H1 (cell line): ENCODE data around the gene L3MBTL1. TPM values are rescaled to one million over a fixed set of nuclear protein-coding genes. Genes with fewer than 3 reads are reported as not detected.

ENCODE experiments used
- CTCF ChIA-PET: fragments of 300-600 bp; sonication (Branson Sonifier 250); formaldehyde crosslinking; loops from one replicate; lab custom pipeline; 2021; ENCODE audit not compliant: partially characterized antibody; lab: Charles Lee
- POLR2A ChIA-PET: fragments of 300-600 bp; sonication (Branson Sonifier 250); formaldehyde crosslinking; loops from one replicate; lab custom pipeline; 2021; ENCODE audit warnings: inconsistent platforms; ENCODE audit not compliant: partially characterized antibody; lab: Charles Lee
- DNase-seq, 2 experiments: peaks; one replicate each; pipeline versions ENCODE4 v3.0.0 to v3.0.0-alpha.2; 2010 to 2022; ENCODE audit warnings: low spot score in 2 of 2, low read depth in 1 of 2, mixed read lengths in 1 of 2
- FAIRE-seq: peaks from 2 replicates; lab custom pipeline; 2011; peaks lifted over from hg19 to GRCh38; lab: Jason Lieb, UNC
- H2AFZ ChIP-seq: 2 replicates; pipeline ENCODE4 v1.8.1; 2012; ENCODE audit warnings: low read length, inconsistent platforms
- H2AK5ac ChIP-seq: 2 replicates; pipeline ENCODE4 v1.6.1; 2013; ENCODE audit warnings: low read depth, low read length
- H2BK120ac ChIP-seq: replicated peaks from 2 replicates; pipeline ENCODE3; 2013; ENCODE audit warnings: low read depth, low read length, inconsistent platforms
- H2BK12ac ChIP-seq: 2 replicates; pipeline ENCODE4 v1.6.1; 2013; ENCODE audit warnings: low read depth, low read length
- H2BK15ac ChIP-seq: 2 replicates; pipeline ENCODE4 v1.6.1; 2013; ENCODE audit warnings: low read length
- H2BK20ac ChIP-seq: 2 replicates; pipeline ENCODE4 v1.6.1; 2013; ENCODE audit warnings: low read length
- H2BK5ac ChIP-seq: 2 replicates; pipeline ENCODE4 v1.6.1; 2013; ENCODE audit warnings: low read depth, low read length
- H3K14ac ChIP-seq: 2 replicates; pipeline ENCODE4 v1.6.1; 2013; ENCODE audit warnings: inconsistent platforms; ENCODE audit not compliant: insufficient read length
- H3K18ac ChIP-seq: 2 replicates; pipeline ENCODE4 v1.6.1; 2013; ENCODE audit warnings: low read length; ENCODE audit errors: extremely low read depth
- H3K23ac ChIP-seq: 2 replicates; pipeline ENCODE4 v1.6.1; 2013; ENCODE audit warnings: inconsistent platforms; ENCODE audit not compliant: insufficient read length
- H3K23me2 ChIP-seq: 2 replicates; pipeline ENCODE4 v1.6.1; 2013; ENCODE audit warnings: low read depth, low read length
- H3K27ac ChIP-seq: 2 replicates; pipeline ENCODE4 v1.6.1; 2011; ENCODE audit warnings: low read depth, low read length, inconsistent platforms
- H3K27me3 ChIP-seq, 4 experiments: replicated peaks in 1 of 4; 1 replicate in 1 of 4; 2 replicates in 3 of 4; pipeline versions ENCODE4 v1.6.1 to v1.8.1; 2011 to 2013; ENCODE audit warnings: low read length in 3 of 4, mild to moderate bottlenecking in 3 of 4, inconsistent platforms in 2 of 4, mixed read lengths in 2 of 4, moderate library complexity in 1 of 4; ENCODE audit not compliant: control insufficient read depth in 3 of 4, insufficient read depth in 3 of 4; ENCODE audit errors: extremely low read depth in 1 of 4
- H3K36me3 ChIP-seq, 4 experiments: 2 replicates each; pipeline versions ENCODE4 v1.6.1 to v1.8.1; 2011 to 2013; ENCODE audit warnings: mild to moderate bottlenecking in 4 of 4, low read length in 3 of 4, moderate library complexity in 2 of 4, control low read depth in 1 of 4, inconsistent platforms in 1 of 4; ENCODE audit not compliant: insufficient read depth in 4 of 4, control insufficient read depth in 2 of 4
- H3K4ac ChIP-seq: replicated peaks from 2 replicates; pipeline ENCODE3; 2013; ENCODE audit warnings: low read length, low read depth, mixed read lengths, inconsistent platforms; ENCODE audit not compliant: insufficient read length
- H3K4me1 ChIP-seq, 4 experiments: replicated peaks in 1 of 4; 1 replicate in 1 of 4; 2 replicates in 3 of 4; pipeline versions ENCODE4 v1.6.1 to v1.8.1; 2011 to 2013; ENCODE audit warnings: low read length in 3 of 4, inconsistent platforms in 2 of 4, mixed read lengths in 1 of 4; ENCODE audit not compliant: insufficient read depth in 4 of 4, control insufficient read depth in 3 of 4
- H3K4me2 ChIP-seq, 2 experiments: 2 replicates each; pipeline versions ENCODE4 v1.6.1 to v1.8.1; 2011 to 2013; ENCODE audit warnings: low read depth in 2 of 2, low read length in 2 of 2, control low read depth in 1 of 2, inconsistent platforms in 1 of 2, mild to moderate bottlenecking in 1 of 2; ENCODE audit not compliant: insufficient read depth in 1 of 2
- H3K4me3 ChIP-seq, 4 experiments: fragments of 200-600, 300-600 bp in 1 of 4; sonication (generic), shearing (Covaris generic), sonication (Bioruptor Twin) in 1 of 4; 2 replicates each; pipeline versions ENCODE4 v1.5.1 to v1.8.1; 2011 to 2016; ENCODE audit warnings: low read length in 4 of 4, low read depth in 3 of 4, control low read depth in 2 of 4, inconsistent platforms in 2 of 4, mild to moderate bottlenecking in 2 of 4, mixed read lengths in 1 of 4, moderate library complexity in 1 of 4; ENCODE audit not compliant: insufficient read depth in 2 of 4; ENCODE audit errors: extremely low read depth in 1 of 4
- H3K56ac ChIP-seq: replicated peaks from 2 replicates; pipeline ENCODE3; 2013; ENCODE audit warnings: low read depth, mild to moderate bottlenecking, mixed read lengths, low read length, inconsistent platforms; ENCODE audit not compliant: insufficient read length
- H3K79me1 ChIP-seq: 2 replicates; pipeline ENCODE4 v1.6.1; 2013; ENCODE audit warnings: low read depth, low read length, control low read depth
- H3K79me2 ChIP-seq, 2 experiments: 2 replicates each; pipeline versions ENCODE4 v1.6.1 to v1.8.1; 2012 to 2013; ENCODE audit warnings: low read length in 2 of 2, mild to moderate bottlenecking in 2 of 2, inconsistent platforms in 1 of 2; ENCODE audit not compliant: insufficient read depth in 2 of 2, control insufficient read depth in 1 of 2
- H3K9ac ChIP-seq, 4 experiments: replicated peaks in 1 of 4; 1 replicate in 1 of 4; 2 replicates in 3 of 4; pipeline versions ENCODE4 v1.6.1 to v1.8.1; 2011 to 2013; ENCODE audit warnings: low read depth in 3 of 4, low read length in 3 of 4, control low read depth in 2 of 4, mild to moderate bottlenecking in 2 of 4, moderate library complexity in 2 of 4, inconsistent platforms in 1 of 4; ENCODE audit errors: extremely low read depth in 1 of 4
- H3K9me3 ChIP-seq, 2 experiments: 2 replicates each; pipeline versions ENCODE4 v1.6.1 to v1.8.1; 2012 to 2013; ENCODE audit warnings: mild to moderate bottlenecking in 2 of 2, moderate library complexity in 2 of 2, control low read depth in 1 of 2, inconsistent platforms in 1 of 2, low read depth in 1 of 2, low read length in 1 of 2, mixed read lengths in 1 of 2; ENCODE audit not compliant: insufficient read depth in 2 of 2
- H4K20me1 ChIP-seq, 2 experiments: replicated peaks in 1 of 2; 2 replicates each; pipeline versions ENCODE3 to v1.8.1; 2011 to 2013; ENCODE audit warnings: inconsistent platforms in 2 of 2, low read length in 2 of 2, mild to moderate bottlenecking in 1 of 2; ENCODE audit not compliant: insufficient read depth in 2 of 2, control insufficient read depth in 1 of 2
- H4K5ac ChIP-seq: 2 replicates; pipeline ENCODE4 v1.6.1; 2013; ENCODE audit warnings: low read length, low read depth, mixed read lengths, inconsistent platforms; ENCODE audit not compliant: insufficient read length
- H4K8ac ChIP-seq: 2 replicates; pipeline ENCODE4 v1.8.0; 2013; ENCODE audit warnings: mild to moderate bottlenecking, moderate library complexity, low read length, inconsistent platforms; ENCODE audit not compliant: insufficient read depth; ENCODE audit errors: extremely low read depth
- H4K91ac ChIP-seq: replicated peaks from 2 replicates; pipeline ENCODE3; 2013; ENCODE audit warnings: low read length, mixed read lengths, inconsistent platforms; ENCODE audit not compliant: insufficient read length
- CREB1 ChIP-seq: IDR thresholded peaks from 2 replicates; pipeline ENCODE4 v1.6.1; 2012; ENCODE audit warnings: inconsistent platforms
- EP300 ChIP-seq, 2 experiments: IDR thresholded peaks; 1 replicate in 1 of 2; 2 replicates in 1 of 2; pipeline ENCODE4 v1.6.1; 2011 to 2012; ENCODE audit warnings: low read depth in 2 of 2, low read length in 2 of 2, mild to moderate bottlenecking in 2 of 2, borderline replicate concordance in 1 of 2, inconsistent platforms in 1 of 2, moderate library complexity in 1 of 2
- GABPA ChIP-seq: IDR thresholded peaks from 2 replicates; pipeline ENCODE4 v1.6.1; 2011; ENCODE audit warnings: mild to moderate bottlenecking, low read length, moderate library complexity, borderline replicate concordance; ENCODE audit not compliant: insufficient read depth
- JUND ChIP-seq: IDR thresholded peaks from 2 replicates; pipeline ENCODE4 v1.6.1; 2011; ENCODE audit warnings: mild to moderate bottlenecking, improper control_type of control experiment, low read length
- POLR2A ChIP-seq, 2 experiments: IDR thresholded peaks; 1 replicate in 1 of 2; 2 replicates in 1 of 2; pipeline ENCODE4 v1.6.1; 2011; ENCODE audit warnings: low read depth in 2 of 2, low read length in 2 of 2, mild to moderate bottlenecking in 2 of 2; ENCODE audit errors: control extremely low read depth in 1 of 2
- WGBS, 2 experiments: shearing (Covaris generic) in 1 of 2; methylation state at CpG; one replicate each; pipeline versions ENCODE4 v1.1.6 to v1.1.7; 2013 to 2015; ENCODE audit warnings: low lambda C conversion rate in 2 of 2, mixed read lengths in 2 of 2, inconsistent platforms in 1 of 2, low coverage in 1 of 2, missing lambda C conversion rate in 1 of 2; ENCODE audit not compliant: insufficient replicate concordance in 2 of 2, insufficient coverage in 1 of 2, insufficient read length in 1 of 2; ENCODE audit errors: extremely low coverage in 1 of 2, missing lambda C conversion rate in 1 of 2; 5-methylcytosine and 5-hydroxymethylcytosine counted together
- polyA plus RNA-seq, 7 experiments: library from polyadenylated mRNA; depleted of rRNA in 3 of 7; stranded (reverse) in 5 of 7; unstranded in 2 of 7; fragments of >200 nt in 5 of 7; fragments of 200-250 nt in 2 of 7; gene quantifications; 1 replicate in 5 of 7; 2 replicates in 1 of 7; 4 replicates in 1 of 7; pipeline versions ENCODE4 v1.2.1 to v1.2.3, GENCODE V29; 2011 to 2013; ENCODE audit warnings: missing spikeins in 2 of 7, mixed read lengths in 2 of 7
- total RNA-seq: library from RNA; stranded (reverse); fragmentation: NEBNext Ultra II Directional; extraction: Animal tissue kit (Norgen Biotek cat#: 25700); gene quantifications from 2 replicates; pipeline ENCODE4 v1.2.1, GENCODE V29; 2021

L3MBTL1 gene
- total and polyA plus RNA-seq, 2 of the 8 experiments (the other 6 are each of a cell fraction or from before 2014, with no cell fraction given) = 11.9 to 17.0 TPM

DNA sequence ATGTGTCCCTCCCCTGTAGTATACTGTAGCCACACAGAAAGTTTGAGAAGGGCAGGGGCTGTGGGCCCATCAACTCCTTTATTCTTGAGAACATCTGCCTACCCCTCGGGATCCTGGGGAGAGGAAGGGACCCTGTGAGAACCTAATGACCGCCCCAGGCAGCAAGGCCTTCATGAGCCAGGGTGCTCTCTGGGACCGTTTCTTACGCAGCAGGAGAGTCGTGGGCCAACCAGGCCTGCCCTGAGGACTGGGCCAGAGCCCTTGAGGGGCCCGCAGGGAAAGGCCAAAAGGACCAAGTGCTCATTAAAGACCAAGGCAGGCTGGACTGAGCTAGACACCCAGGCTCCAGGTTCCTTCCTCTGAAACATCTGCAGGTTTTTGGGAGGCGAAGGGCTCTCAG, 56.5 kb downstream of the L3MBTL1 start:
- POLR2A ChIA-PET = no interaction called here
- CTCF ChIA-PET = interaction anchor here (1.2 kb wide), 1 partner anchor 26 kb away, joined by 4 read pairs; no protein-coding TSS in a partner anchor
- Histone ChIP-seq H3K56ac (no peak overlapping the region), H3K18ac (no peak overlapping the region), H3K23me2 (peaks cover 5% of the 10 kb centered on the region), H4K20me1 (no peaks in the 10 kb centered on the region), H3K27ac (no peak overlapping the region), H2BK120ac (no peak overlapping the region), H2AFZ (no peak overlapping the region), H3K23ac (no peak overlapping the region), H2BK20ac (no peak overlapping the region), H3K79me1 (no peaks in the 10 kb centered on the region), H2AK5ac (no peak overlapping the region), H3K27me3 (no peaks in the 10 kb centered on the region), H3K4me3 (no peak overlapping the region), H3K79me2 (no peaks in the 10 kb centered on the region), H3K9me3 (no peaks in the 10 kb centered on the region), H4K91ac (no peak overlapping the region), H3K4ac (no peak overlapping the region), H3K4me2 (no peak overlapping the region), H4K5ac (no peak overlapping the region), H2BK12ac (no peak overlapping the region), H2BK15ac (no peak overlapping the region), H3K9ac (no peak overlapping the region), H2BK5ac (no peak overlapping the region), H3K14ac (no peak overlapping the region), H4K8ac (no peak overlapping the region), H3K36me3 (no peaks in the 10 kb centered on the region), H3K4me1 (no peaks in the 10 kb centered on the region; a peak in 1 of 7 replicates)
- FAIRE-seq (no peak), DNase-seq (no peak)
- TF ChIP-seq POLR2A (IDR thresholded peaks at IDR 0.05; ENCODE audit: control extremely low read depth in 1 of 2, low read depth in 2 of 2, low read length in 2 of 2) = no peak
- no peak for TF ChIP-seq CREB1
- TF ChIP-seq EP300 (IDR thresholded peaks at IDR 0.05; ENCODE audit: borderline replicate concordance in 1 of 2, low read depth in 2 of 2, low read length in 2 of 2) = no peak
- TF ChIP-seq JUND = no peak
- TF ChIP-seq GABPA = no peak
- WGBS, 2 experiments = 97% methylated on average over 7 of the region's 7 CpGs; no CpG with 5 or more reads in 1 of the 2 experiments
